Activated CD4-positive, alpha-beta memory T cell treated with anti-CD3 and anti-CD28 coated beads for 36 hours (primary cell): ENCODE data around the gene COX20. TPM values are rescaled to one million over a fixed set of nuclear protein-coding genes. Genes with fewer than 3 reads are reported as not detected.

ENCODE experiments used
- CTCF ChIA-PET: fragments of 350-600 bp; sonication (Branson Sonifier 250); formaldehyde crosslinking; loops from one replicate; lab custom pipeline; 2021; ENCODE audit warnings: antibody characterized with exemption, inconsistent platforms; lab: Charles Lee
- POLR2A ChIA-PET: fragments of 350-600 bp; sonication (Branson Sonifier 250); formaldehyde crosslinking; loops from one replicate; lab custom pipeline; 2021; ENCODE audit warnings: antibody characterized with exemption; lab: Charles Lee
- DNase-seq: peaks from one replicate; pipeline ENCODE4 v3.0.0-alpha.2; 2020
- H3K27ac Mint-ChIP-seq: one replicate; pipeline ENCODE4 v1.8.0; 2021; ENCODE audit warnings: mixed read lengths
- H3K27me3 Mint-ChIP-seq: one replicate; pipeline ENCODE4 v1.8.0; 2021; ENCODE audit warnings: mixed read lengths
- H3K36me3 Mint-ChIP-seq: one replicate; pipeline ENCODE4 v1.8.0; 2021; ENCODE audit warnings: mixed read lengths
- H3K4me1 Mint-ChIP-seq: one replicate; pipeline ENCODE4 v1.8.0; 2021; ENCODE audit warnings: low read depth, mixed read lengths
- H3K4me3 Mint-ChIP-seq: one replicate; pipeline ENCODE4 v1.8.0; 2021; ENCODE audit warnings: mild to moderate bottlenecking, mixed read lengths
- H3K9me3 Mint-ChIP-seq: one replicate; pipeline ENCODE4 v1.8.0; 2021; ENCODE audit warnings: mixed read lengths
- intact Hi-C: fragments of 100-400 bp; cut with micrococcal nuclease; formaldehyde crosslinking; loops from one replicate; pipeline ENCODE4 v1.15.1; 2023
- total RNA-seq, 2 experiments: library from RNA; stranded (reverse); gene quantifications; one replicate each; pipeline ENCODE4 v1.2.3, GENCODE V29; 2021

Gene COX20
- total RNA-seq, 2 experiments from 2014 or later = 23.4 to 27.8 TPM

DNA sequence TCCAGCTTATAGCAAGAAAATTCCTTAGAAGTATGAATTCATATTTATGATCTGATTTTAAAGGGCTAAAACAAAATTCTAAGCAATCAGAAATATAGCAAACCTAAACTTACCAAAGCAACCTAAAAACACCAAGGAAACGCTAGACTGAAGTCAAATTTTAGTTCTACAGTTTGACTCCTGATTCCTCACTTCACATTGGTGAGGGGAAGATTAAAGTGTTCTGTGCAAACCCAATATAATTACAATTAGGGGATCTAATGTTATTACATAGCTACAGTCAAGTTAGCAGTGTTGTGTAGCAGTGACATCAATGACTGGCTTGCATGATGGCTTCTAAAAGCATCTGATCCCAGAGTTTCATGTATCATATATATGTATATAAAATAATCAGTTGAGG lies 17.2 kb downstream of the COX20 start:
- peaks cover 85% of the 10 kb centered on the region for H3K4me1 Mint-ChIP-seq
- CTCF ChIA-PET = interaction anchor here (0.7 to 1.6 kb wide), 2 partner anchors 17 to 190 kb away, joined by 3 to 9 read pairs; partner anchors contain the start of gene COX20
- intact Hi-C loops = no loop called here
- H3K9me3 Mint-ChIP-seq = no peaks in the 10 kb centered on the region
- H3K36me3 Mint-ChIP-seq = peaks cover 84% of the 10 kb centered on the region
- H3K4me3 Mint-ChIP-seq = no peak overlapping the region
- no peaks in the 10 kb centered on the region for H3K27me3 Mint-ChIP-seq
- no peak for DNase-seq
- POLR2A ChIA-PET = interaction anchor here (1.4 to 8.9 kb wide), 3 partner anchors 9 to 15 kb away, joined by 6 to 63 read pairs (median 56); partner anchors contain the start of genes COX20 and HNRNPU
- peak overlapping the region; percentile 26 for H3K27ac Mint-ChIP-seq

DNA sequence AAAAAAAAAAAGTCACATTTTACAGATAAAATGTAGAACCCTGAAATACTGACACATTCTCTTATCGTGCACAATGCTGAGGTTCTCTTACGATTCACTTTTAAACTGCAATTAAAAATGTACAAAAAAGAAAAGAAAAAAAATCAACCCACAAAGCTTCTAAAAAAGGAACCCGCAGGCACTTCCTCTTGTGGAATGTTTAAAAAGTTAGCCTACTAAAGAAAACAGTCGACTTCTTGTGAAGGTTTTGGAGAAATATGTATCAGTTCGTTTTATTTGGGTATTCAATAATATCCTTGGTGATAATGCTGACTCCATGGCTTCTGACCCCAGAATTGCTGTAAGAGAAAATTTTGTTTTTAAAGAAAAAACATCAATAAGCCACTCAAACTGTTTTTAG lies 18.7 kb downstream of the COX20 start:
- ChIA-PET POLR2A (interaction anchor here (5.8 to 13.4 kb wide), 3 partner anchors 8 to 18 kb away, joined by 56 to 219 read pairs (median 63); partner anchors contain the start of genes COX20 and HNRNPU), CTCF (interaction anchor here (3.3 kb wide), 1 partner anchor 188 kb away, joined by 12 read pairs; no protein-coding TSS in a partner anchor)
- H3K4me3 Mint-ChIP-seq = no peak overlapping the region
- DNase-seq = no peak
- H3K27me3 Mint-ChIP-seq = no peaks in the 10 kb centered on the region
- intact Hi-C loops = no loop called here
- peak overlapping the region; percentile 74 for H3K27ac Mint-ChIP-seq
- H3K9me3 Mint-ChIP-seq = no peaks in the 10 kb centered on the region
- H3K4me1 Mint-ChIP-seq = peaks cover 92% of the 10 kb centered on the region
- peaks cover 88% of the 10 kb centered on the region for H3K36me3 Mint-ChIP-seq

DNA sequence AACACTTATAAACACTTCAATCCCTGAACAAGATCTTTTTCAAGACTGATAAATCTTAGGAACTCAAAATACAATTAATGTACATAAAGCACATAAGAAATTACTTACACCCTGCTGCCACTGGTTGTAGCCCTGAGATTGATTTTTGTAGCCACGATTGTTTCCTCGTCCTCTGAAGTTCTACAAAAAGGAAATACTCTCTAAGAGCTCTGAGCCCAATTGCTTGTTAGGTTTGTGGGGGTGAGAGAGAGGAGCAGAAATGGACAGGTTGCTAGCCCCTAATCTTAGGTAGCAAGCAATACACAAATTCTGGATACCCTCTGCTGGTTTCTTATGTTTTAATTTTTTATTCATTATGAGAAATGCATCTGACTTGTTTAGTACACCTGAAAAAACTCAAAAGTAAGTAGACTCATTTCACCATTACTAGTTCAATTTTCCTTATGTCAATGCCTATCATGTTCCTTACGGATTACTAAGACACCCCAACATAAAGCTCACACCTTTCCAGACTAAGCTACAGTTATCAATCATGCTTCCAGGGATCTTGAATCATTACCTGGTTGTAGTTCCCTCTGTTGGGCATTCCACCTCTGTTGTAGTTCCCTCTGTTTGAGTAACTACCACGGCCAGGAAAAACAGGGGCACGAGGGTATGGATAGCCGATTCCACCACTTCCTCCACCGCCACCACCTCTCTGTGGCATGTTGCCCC lies 19.6 kb downstream of the COX20 start:
- POLR2A ChIA-PET = interaction anchor here (1.7 to 13.4 kb wide), 4 partner anchors 7 to 18 kb away, joined by 4 to 219 read pairs (median 36); partner anchors contain the start of genes COX20 and HNRNPU
- CTCF ChIA-PET = interaction anchor here (0.8 to 3.3 kb wide), 2 partner anchors 11 to 188 kb away, joined by 5 to 12 read pairs; no protein-coding TSS in a partner anchor
- H3K4me1 Mint-ChIP-seq = peaks cover 89% of the 10 kb centered on the region
- intact Hi-C loops = no loop called here
- peak overlapping the region; percentile 27 for H3K4me3 Mint-ChIP-seq
- H3K27ac Mint-ChIP-seq = peak overlapping the region; percentile 80
- H3K27me3 Mint-ChIP-seq = no peaks in the 10 kb centered on the region
- no peak for DNase-seq
- H3K36me3 Mint-ChIP-seq = peaks cover 87% of the 10 kb centered on the region
- H3K9me3 Mint-ChIP-seq = no peaks in the 10 kb centered on the region

DNA sequence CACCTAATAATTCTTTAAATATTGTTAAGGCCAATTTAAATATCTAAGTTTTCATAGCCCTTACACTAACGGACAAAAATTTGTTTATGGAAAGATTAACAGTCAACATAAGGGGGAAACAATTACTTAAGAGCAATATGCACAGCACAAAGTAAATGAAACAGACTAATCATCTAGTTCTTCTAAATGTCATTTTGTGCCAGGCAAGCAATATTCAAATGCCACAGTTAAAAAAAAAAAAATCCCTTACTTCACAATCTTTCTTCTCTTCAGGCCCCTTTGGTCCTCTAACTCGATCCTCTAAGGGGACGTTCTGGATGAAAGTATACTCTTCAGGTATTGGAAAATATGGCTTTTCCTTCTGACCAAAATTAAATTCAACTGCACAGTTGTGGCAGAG lies 22.3 kb downstream of the COX20 start:
- ChIA-PET CTCF (interaction anchor here (1.1 to 2.3 kb wide), 4 partner anchors 8 to 185 kb away, joined by 3 to 11 read pairs (median 5); partner anchors contain the start of gene COX20), POLR2A (interaction anchor here (13.4 kb wide), 1 partner anchor 21 kb away, joined by 219 read pairs; the partner anchor contains the start of gene COX20)
- Mint-ChIP-seq H3K9me3 (no peaks in the 10 kb centered on the region), H3K4me1 (peaks cover 78% of the 10 kb centered on the region), H3K4me3 (no peak overlapping the region), H3K36me3 (peaks cover 88% of the 10 kb centered on the region), H3K27me3 (no peaks in the 10 kb centered on the region), H3K27ac (peak overlapping the region; percentile 75)
- intact Hi-C loops = no loop called here
- DNase-seq = no peak

DNA sequence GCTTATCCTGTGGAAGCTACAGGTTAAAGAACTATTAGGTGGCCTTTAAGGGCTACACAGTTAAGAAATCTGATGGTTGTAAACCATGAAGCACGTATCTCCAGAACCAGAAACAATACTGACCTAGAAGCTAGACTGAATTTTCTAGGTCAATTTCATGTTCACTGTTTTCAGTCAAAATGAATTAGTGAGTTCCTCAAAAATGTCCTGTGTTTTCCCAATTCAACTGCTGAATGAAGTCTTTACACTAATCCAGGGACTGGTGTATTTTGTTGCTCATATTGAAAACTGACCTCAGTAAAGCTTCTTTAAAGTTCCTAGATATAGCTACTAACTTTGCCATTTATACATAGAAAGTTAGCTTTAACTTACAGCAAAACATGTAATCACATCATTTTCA lies 22.9 kb downstream of the COX20 start:
- DNase-seq = no peak
- intact Hi-C loops = no loop called here
- no peak overlapping the region for H3K4me3 Mint-ChIP-seq
- POLR2A ChIA-PET = interaction anchor here (4.7 to 13.4 kb wide), 2 partner anchors 15 to 22 kb away, joined by 19 to 219 read pairs; partner anchors contain the start of gene COX20
- peaks cover 89% of the 10 kb centered on the region for H3K36me3 Mint-ChIP-seq
- no peaks in the 10 kb centered on the region for H3K27me3 Mint-ChIP-seq
- H3K4me1 Mint-ChIP-seq = peaks cover 76% of the 10 kb centered on the region
- peak overlapping the region; percentile 57 for H3K27ac Mint-ChIP-seq
- CTCF ChIA-PET = interaction anchor here (1.1 to 2.3 kb wide), 4 partner anchors 8 to 184 kb away, joined by 3 to 11 read pairs (median 5); partner anchors contain the start of gene COX20
- no peaks in the 10 kb centered on the region for H3K9me3 Mint-ChIP-seq

DNA sequence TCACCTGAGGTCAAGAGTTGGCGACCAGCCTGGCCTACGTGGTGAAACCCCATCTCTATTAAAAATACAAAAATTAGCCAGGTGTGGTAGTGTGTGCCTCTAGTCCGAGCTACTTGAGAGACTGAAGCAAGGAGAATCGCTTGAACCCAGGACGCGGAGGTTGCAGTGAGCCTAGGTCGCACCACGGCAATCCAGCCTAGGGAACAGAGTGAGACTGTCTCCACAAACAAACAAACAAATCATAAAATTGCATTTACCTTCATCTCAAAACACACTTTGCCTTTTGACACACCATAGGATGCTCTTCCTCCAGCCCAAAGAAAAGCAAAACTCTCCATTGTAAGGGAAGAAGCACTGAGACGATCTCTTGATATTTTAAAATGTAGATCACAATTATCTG lies 24.6 kb downstream of the COX20 start:
- no peaks in the 10 kb centered on the region for H3K27me3 Mint-ChIP-seq
- intact Hi-C loops = loop anchor here (5.0 kb wide), 1 partner anchor 1707 kb away; the partner anchor contains the start of genes CNST and TFB2M
- peak overlapping the region; percentile 99 for H3K4me3 Mint-ChIP-seq
- H3K27ac Mint-ChIP-seq = peak overlapping the region; percentile 91
- H3K36me3 Mint-ChIP-seq = peaks cover 82% of the 10 kb centered on the region
- no peaks in the 10 kb centered on the region for H3K9me3 Mint-ChIP-seq
- no peak for DNase-seq
- peaks cover 64% of the 10 kb centered on the region for H3K4me1 Mint-ChIP-seq
- ChIA-PET CTCF (interaction anchor here (0.9 to 1.0 kb wide), 2 partner anchors 20 to 183 kb away, joined by 3 read pairs; no protein-coding TSS in a partner anchor), POLR2A (interaction anchor here (1.3 to 13.4 kb wide), 4 partner anchors 10 to 111 kb away, joined by 4 to 219 read pairs (median 41); partner anchors contain the start of gene COX20)

DNA sequence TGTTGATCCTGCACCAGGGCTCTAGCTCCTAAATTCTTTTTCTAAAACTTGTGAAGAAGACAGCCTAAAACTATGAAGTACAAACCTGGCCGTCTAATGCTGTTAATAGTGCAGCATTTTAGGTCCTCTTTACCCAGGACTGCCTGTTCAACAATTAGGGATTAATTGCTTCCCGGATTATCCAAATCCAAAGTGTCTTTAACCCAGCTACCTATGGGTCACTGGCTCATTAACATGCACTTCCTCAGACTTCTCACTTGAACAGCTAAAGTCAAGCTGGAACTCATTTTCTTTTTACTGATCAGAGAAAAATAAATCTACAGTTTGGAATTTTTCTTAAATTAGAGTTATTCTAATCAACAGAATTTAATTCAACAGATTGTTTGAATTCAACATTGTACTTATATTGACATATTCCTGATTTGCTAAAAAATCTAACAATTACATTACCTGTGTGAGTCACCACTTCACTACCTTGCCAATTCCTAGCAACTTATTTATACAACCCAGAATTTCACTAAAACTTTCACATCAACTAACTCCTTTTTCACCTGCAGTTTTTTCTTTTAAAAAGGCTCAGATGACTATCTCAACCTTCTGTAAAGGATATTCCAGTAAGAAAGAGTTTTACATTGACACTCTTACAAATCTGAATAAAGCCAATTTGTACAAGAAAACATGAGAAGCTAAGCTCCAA lies 25.6 kb downstream of the COX20 start:
- Mint-ChIP-seq H3K36me3 (peaks cover 73% of the 10 kb centered on the region), H3K27me3 (no peaks in the 10 kb centered on the region), H3K4me1 (peaks cover 63% of the 10 kb centered on the region), H3K4me3 (peak overlapping the region; percentile 99), H3K27ac (peak overlapping the region; percentile 91), H3K9me3 (no peaks in the 10 kb centered on the region)
- DNase-seq = no peak
- ChIA-PET POLR2A (interaction anchor here (0.7 to 13.4 kb wide), 5 partner anchors 11 to 182 kb away, joined by 3 to 219 read pairs (median 47); partner anchors contain the start of gene COX20), CTCF (interaction anchor here (0.6 to 4.3 kb wide), 5 partner anchors 11 to 181 kb away, joined by 3 to 32 read pairs (median 8); partner anchors contain the start of gene COX20)
- intact Hi-C loops = loop anchor here (5.0 kb wide), 1 partner anchor 1706 kb away; the partner anchor contains the start of genes CNST and TFB2M

DNA sequence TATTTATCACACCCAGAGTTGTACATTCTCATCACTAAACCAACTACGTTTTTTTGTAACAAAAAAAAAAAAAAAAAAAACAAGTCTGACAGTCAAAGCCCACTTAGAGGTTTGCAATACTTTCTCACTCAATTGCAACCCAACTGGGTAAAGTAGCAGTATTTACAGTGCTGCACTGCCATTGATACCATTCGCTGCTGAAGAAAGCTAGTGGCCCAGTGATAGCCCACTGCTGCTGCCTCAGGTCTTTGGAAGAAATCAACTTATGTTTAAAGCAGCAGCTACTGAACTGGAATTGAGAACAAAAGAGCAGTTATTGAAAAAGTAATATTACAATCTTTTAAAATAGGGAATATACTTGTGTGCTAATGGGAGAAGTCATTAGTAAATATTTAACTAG lies 26.2 kb downstream of the COX20 start:
- H3K9me3 Mint-ChIP-seq = no peaks in the 10 kb centered on the region
- H3K36me3 Mint-ChIP-seq = peaks cover 67% of the 10 kb centered on the region
- intact Hi-C loops = loop anchor here (5.0 kb wide), 1 partner anchor 1706 kb away; the partner anchor contains the start of genes CNST and TFB2M
- DNase-seq = no peak
- POLR2A ChIA-PET = interaction anchor here (0.6 to 13.4 kb wide), 7 partner anchors 11 to 217 kb away, joined by 3 to 219 read pairs (median 19); partner anchors contain the start of gene COX20
- H3K27ac Mint-ChIP-seq = peak overlapping the region; percentile 91
- no peaks in the 10 kb centered on the region for H3K27me3 Mint-ChIP-seq
- CTCF ChIA-PET = interaction anchor here (0.6 to 4.3 kb wide), 6 partner anchors 12 to 181 kb away, joined by 3 to 32 read pairs (median 6); partner anchors contain the start of gene COX20
- H3K4me1 Mint-ChIP-seq = peaks cover 62% of the 10 kb centered on the region
- H3K4me3 Mint-ChIP-seq = peak overlapping the region; percentile 99

DNA sequence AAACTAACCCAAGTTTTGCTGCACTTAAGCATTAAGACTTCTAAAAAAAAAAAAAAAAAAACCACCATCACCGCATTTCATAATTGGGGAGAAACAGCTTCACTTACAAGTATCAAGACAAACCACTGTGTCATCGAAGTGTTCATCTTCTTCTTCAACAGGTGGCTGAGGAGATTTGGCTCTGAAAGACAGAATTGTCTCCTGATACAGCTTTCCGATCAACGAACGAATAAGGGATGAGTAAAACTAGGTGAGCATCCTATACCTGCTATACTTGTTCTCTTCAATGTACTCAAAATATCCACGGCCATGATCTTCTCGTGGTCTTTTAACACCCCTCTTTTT lies 26.9 kb downstream of the COX20 start:
- ChIA-PET CTCF (interaction anchor here (0.6 to 4.3 kb wide), 7 partner anchors 12 to 180 kb away, joined by 3 to 32 read pairs (median 5); partner anchors contain the start of gene COX20), POLR2A (interaction anchor here (1.4 to 13.4 kb wide), 5 partner anchors 12 to 181 kb away, joined by 3 to 219 read pairs (median 47); partner anchors contain the start of gene COX20)
- peak overlapping the region; percentile 99 for H3K4me3 Mint-ChIP-seq
- H3K27me3 Mint-ChIP-seq = no peaks in the 10 kb centered on the region
- peaks cover 60% of the 10 kb centered on the region for H3K36me3 Mint-ChIP-seq
- no peak for DNase-seq
- H3K27ac Mint-ChIP-seq = peak overlapping the region; percentile 97
- intact Hi-C loops = loop anchor here (5.0 kb wide), 1 partner anchor 1705 kb away; the partner anchor contains the start of genes CNST and TFB2M
- H3K9me3 Mint-ChIP-seq = no peaks in the 10 kb centered on the region
- peaks cover 58% of the 10 kb centered on the region for H3K4me1 Mint-ChIP-seq

DNA sequence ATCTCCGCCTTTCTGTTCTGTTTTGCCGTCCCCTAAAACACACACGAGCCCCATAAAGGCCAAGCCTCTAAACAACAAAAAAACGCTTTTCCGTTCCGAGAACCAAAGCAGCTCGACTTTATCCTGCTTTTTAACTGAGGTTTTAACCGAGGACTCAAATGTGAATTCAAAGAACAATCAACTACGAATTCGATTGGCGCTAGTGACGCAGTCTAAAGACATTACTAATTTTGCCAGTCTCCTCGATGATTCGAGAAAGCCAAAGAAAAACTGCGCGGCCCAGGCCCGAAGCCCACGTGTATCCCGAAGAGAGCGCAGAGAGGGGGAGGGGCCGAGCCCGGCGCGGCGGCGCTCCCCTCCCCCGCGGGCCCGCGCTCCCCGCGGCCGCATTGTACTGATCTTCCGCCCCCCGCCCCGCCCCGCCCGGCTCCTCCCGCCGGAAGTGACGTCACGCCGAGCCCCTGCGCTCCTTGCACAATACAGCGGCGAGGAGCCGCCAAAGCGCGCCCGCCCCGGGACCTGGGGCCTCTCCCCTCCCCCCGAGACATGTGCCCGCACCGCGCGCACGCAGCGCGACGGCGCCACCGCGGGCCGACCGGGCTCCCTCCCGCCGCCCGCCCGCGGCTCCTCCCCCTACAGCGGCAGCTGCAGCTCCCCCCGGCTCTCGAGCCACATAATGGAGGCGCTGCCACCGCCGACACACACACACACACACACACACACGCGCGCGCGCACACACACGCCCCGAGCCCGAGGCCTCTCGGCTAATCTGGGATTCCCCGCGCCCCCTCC lies 27.4 kb downstream of the COX20 start:
- peak; percentile 97 for DNase-seq
- no peaks in the 10 kb centered on the region for H3K27me3 Mint-ChIP-seq
- H3K36me3 Mint-ChIP-seq = peaks cover 55% of the 10 kb centered on the region
- ChIA-PET CTCF (interaction anchor here (0.6 to 4.3 kb wide), 7 partner anchors 24 to 130 kb away, joined by 3 to 32 read pairs (median 4); partner anchors contain the start of gene COX20), POLR2A (interaction anchor here (0.6 to 13.4 kb wide), 7 partner anchors 12 to 188 kb away, joined by 3 to 219 read pairs (median 19); partner anchors contain the start of gene COX20)
- peak overlapping the region; percentile 97 for H3K27ac Mint-ChIP-seq
- H3K4me1 Mint-ChIP-seq = peaks cover 52% of the 10 kb centered on the region
- H3K9me3 Mint-ChIP-seq = no peaks in the 10 kb centered on the region
- peak overlapping the region; percentile 99 for H3K4me3 Mint-ChIP-seq
- intact Hi-C loops = loop anchor here (1.0 to 5.0 kb wide), 2 partner anchors 411 to 1704 kb away; partner anchors contain the start of genes CNST and TFB2M
